Naive thymus-derived CD4-positive, alpha-beta T cell (primary cell): ENCODE results near the gene CORO2B. TPM values are rescaled to one million over a fixed set of nuclear protein-coding genes. Genes with fewer than 3 reads are reported as not detected.

ENCODE experiments used
- ATAC-seq: fragments of 150-1000 bp; cut with Tn5 transposase; 2 replicates; pipeline ENCODE4 v1.10.0; 2021; ENCODE audit warnings: mild to moderate bottlenecking, moderate library complexity
- CTCF ChIA-PET: fragments of 350-600 bp; sonication (Branson Sonifier 250); formaldehyde crosslinking; loops from one replicate; lab custom pipeline; 2021; ENCODE audit warnings: antibody characterized with exemption; lab: Charles Lee
- POLR2A ChIA-PET: fragments of 350-600 bp; sonication (Branson Sonifier 250); formaldehyde crosslinking; loops from one replicate; lab custom pipeline; 2021; ENCODE audit warnings: antibody characterized with exemption, inconsistent platforms; lab: Charles Lee
- DNase-seq, 9 donors: peaks; one replicate each; pipeline versions ENCODE4 v3.0.0 to v3.0.0-alpha.2; 2020 to 2022; ENCODE audit warnings: mixed read lengths in 1 of 9
- H3K27ac ChIP-seq: one replicate; pipeline ENCODE4 v1.7.0; 2013; ENCODE audit warnings: mild to moderate bottlenecking, low read depth, low read length, moderate library complexity
- H3K27me3 ChIP-seq, 2 donors: one replicate each; pipeline ENCODE4 v1.7.0; 2013; ENCODE audit warnings: low read length in 2 of 2, mild to moderate bottlenecking in 2 of 2, moderate library complexity in 2 of 2; ENCODE audit not compliant: control insufficient read depth in 2 of 2, insufficient read depth in 2 of 2
- H3K36me3 ChIP-seq, 3 experiments: 1 replicate in 2 of 3; 2 replicates in 1 of 3; pipeline ENCODE4 v1.7.0; 2013; ENCODE audit warnings: low read length in 3 of 3, mild to moderate bottlenecking in 3 of 3, moderate library complexity in 1 of 3; ENCODE audit not compliant: insufficient read depth in 3 of 3, control insufficient read depth in 2 of 3
- H3K4me1 ChIP-seq, 2 donors: one replicate each; pipeline ENCODE4 v1.7.0; 2013; ENCODE audit warnings: low read length in 2 of 2, mild to moderate bottlenecking in 2 of 2, moderate library complexity in 1 of 2; ENCODE audit not compliant: control insufficient read depth in 2 of 2, insufficient read depth in 2 of 2
- H3K4me3 ChIP-seq: 2 replicates; pipeline ENCODE4 v1.7.0; 2013; ENCODE audit warnings: mild to moderate bottlenecking, low read length
- H3K9me3 ChIP-seq, 3 experiments: 1 replicate in 2 of 3; 2 replicates in 1 of 3; pipeline ENCODE4 v1.7.0; 2013; ENCODE audit warnings: low read length in 3 of 3; ENCODE audit not compliant: control insufficient read depth in 2 of 3
- H3K27ac Mint-ChIP-seq, 9 donors: one replicate each; pipeline ENCODE4 v1.8.0; 2020 to 2022; ENCODE audit warnings: mixed read lengths in 9 of 9, mild to moderate bottlenecking in 8 of 9, moderate library complexity in 5 of 9, inconsistent platforms in 2 of 9
- H3K27me3 Mint-ChIP-seq, 5 donors: one replicate each; pipeline ENCODE4 v1.8.0; 2021 to 2022; ENCODE audit warnings: mixed read lengths in 5 of 5, mild to moderate bottlenecking in 1 of 5
- H3K36me3 Mint-ChIP-seq, 5 donors: one replicate each; pipeline ENCODE4 v1.8.0; 2020 to 2022; ENCODE audit warnings: mixed read lengths in 5 of 5, mild to moderate bottlenecking in 3 of 5, inconsistent platforms in 1 of 5
- H3K4me1 Mint-ChIP-seq, 7 donors: one replicate each; pipeline ENCODE4 v1.8.0; 2020 to 2022; ENCODE audit warnings: mixed read lengths in 7 of 7, mild to moderate bottlenecking in 3 of 7, inconsistent platforms in 1 of 7
- H3K4me3 Mint-ChIP-seq, 10 donors: one replicate each; pipeline ENCODE4 v1.8.0; 2020 to 2022; ENCODE audit warnings: mild to moderate bottlenecking in 10 of 10, mixed read lengths in 10 of 10, moderate library complexity in 6 of 10, inconsistent platforms in 2 of 10
- H3K9me3 Mint-ChIP-seq, 11 donors: one replicate each; pipeline ENCODE4 v1.8.0; 2020 to 2022; ENCODE audit warnings: mixed read lengths in 11 of 11, mild to moderate bottlenecking in 4 of 11, inconsistent platforms in 1 of 11, moderate library complexity in 1 of 11
- intact Hi-C, 2 donors: fragments of 100-400 bp; cut with micrococcal nuclease; formaldehyde crosslinking; loops; one replicate each; pipeline ENCODE4 v1.15.1; 2023
- polyA plus RNA-seq, 2 donors: library from polyadenylated mRNA; unstranded; fragments of 300-500 nt; fragmentation: Illumina TruSeq; gene quantifications; one replicate each; pipeline ENCODE4 v1.2.3, GENCODE V29; 2021
- total RNA-seq, 6 experiments: library from RNA in 5 of 6; stranded (reverse) in 5 of 6; gene quantifications; 1 replicate in 5 of 6; 2 replicates in 1 of 6; pipeline ENCODE4 v1.2.3 and lab custom pipeline; 2021 to 2026

Gene CORO2B
- total and polyA plus RNA-seq, 7 experiments from 2014 or later: 0.15 TPM; not detected in 6

- Histone ChIP-seq H3K27me3 (no peaks in the 10 kb centered on the region), H3K4me3 (no peak overlapping the region), H3K9me3 (no peaks in the 10 kb centered on the region), H3K27ac (no peak overlapping the region), H3K4me1 (no peaks in the 10 kb centered on the region), H3K36me3 (no peaks in the 10 kb centered on the region)
- peak overlapping the region in 1 of 10 donors; percentile 24 for H3K4me3 Mint-ChIP-seq
- no peak for DNase-seq
- no peak overlapping the region for H3K27ac Mint-ChIP-seq
- H3K9me3 Mint-ChIP-seq: no peaks in the 10 kb centered on the region
- intact Hi-C loops: no loop called here
- H3K4me1 Mint-ChIP-seq: peaks cover 0 to 4% (median 0%) of the 10 kb centered on the region in 7 donors
- ChIA-PET CTCF (no interaction called here), POLR2A (no interaction called here)
- peaks cover 0 to 9% (median 4%) of the 10 kb centered on the region in 5 donors for H3K27me3 Mint-ChIP-seq
- ATAC-seq: no peak
- H3K36me3 Mint-ChIP-seq: no peaks in the 10 kb centered on the region
These were observed 19.7 kb downstream of the CORO2B start for GRCh38 chr15:68598171-68599152.

GRCh38 chr15:68599153-68599545 lies 20.4 kb downstream of the CORO2B start:
- Histone ChIP-seq H3K9me3 (no peaks in the 10 kb centered on the region), H3K4me3 (no peak overlapping the region), H3K27me3 (no peaks in the 10 kb centered on the region), H3K36me3 (no peaks in the 10 kb centered on the region), H3K4me1 (no peaks in the 10 kb centered on the region), H3K27ac (no peak overlapping the region)
- ATAC-seq (no peak), DNase-seq (no peak)
- POLR2A ChIA-PET: no interaction called here
- no peaks in the 10 kb centered on the region for H3K36me3 Mint-ChIP-seq
- CTCF ChIA-PET: no interaction called here
- H3K4me3 Mint-ChIP-seq: peak overlapping the region in 1 of 10 donors; percentile 24
- H3K9me3 Mint-ChIP-seq: no peaks in the 10 kb centered on the region
- intact Hi-C loops: no loop called here
- H3K27ac Mint-ChIP-seq: no peak overlapping the region
- peaks cover 0 to 1% (median 0%) of the 10 kb centered on the region in 7 donors for H3K4me1 Mint-ChIP-seq
- peaks cover 0 to 9% (median 0%) of the 10 kb centered on the region in 5 donors for H3K27me3 Mint-ChIP-seq

GRCh38 chr15:68599560-68600071 lies 20.8 kb downstream of the CORO2B start:
- no peak for ATAC-seq
- H3K36me3 Mint-ChIP-seq: no peaks in the 10 kb centered on the region
- H3K9me3 Mint-ChIP-seq: no peaks in the 10 kb centered on the region
- H3K27ac Mint-ChIP-seq: no peak overlapping the region
- Histone ChIP-seq H3K36me3 (no peaks in the 10 kb centered on the region), H3K4me3 (no peak overlapping the region), H3K27ac (no peak overlapping the region), H3K27me3 (no peaks in the 10 kb centered on the region), H3K4me1 (no peaks in the 10 kb centered on the region), H3K9me3 (no peaks in the 10 kb centered on the region)
- no peak for DNase-seq
- ChIA-PET CTCF (no interaction called here), POLR2A (no interaction called here)
- intact Hi-C loops: no loop called here
- H3K4me3 Mint-ChIP-seq: no peak overlapping the region
- H3K4me1 Mint-ChIP-seq: peaks cover 0 to 1% (median 0%) of the 10 kb centered on the region in 7 donors
- peaks cover 0 to 9% (median 0%) of the 10 kb centered on the region in 5 donors for H3K27me3 Mint-ChIP-seq

- peaks cover 0 to 4% (median 2%) of the 10 kb centered on the region in 5 donors for H3K27me3 Mint-ChIP-seq
- Histone ChIP-seq H3K27ac (no peak overlapping the region), H3K9me3 (no peaks in the 10 kb centered on the region), H3K27me3 (no peaks in the 10 kb centered on the region), H3K4me3 (no peak overlapping the region), H3K36me3 (no peaks in the 10 kb centered on the region), H3K4me1 (no peaks in the 10 kb centered on the region)
- CTCF ChIA-PET: interaction anchor here (0.6 kb wide), 1 partner anchor 157 kb away, joined by 5 read pairs; no protein-coding TSS in a partner anchor
- H3K4me1 Mint-ChIP-seq: no peaks in the 10 kb centered on the region
- intact Hi-C loops: no loop called here
- ATAC-seq (no peak), DNase-seq (no peak)
- H3K9me3 Mint-ChIP-seq: peaks cover 0 to 7% (median 0%) of the 10 kb centered on the region in 11 donors
- H3K36me3 Mint-ChIP-seq: no peaks in the 10 kb centered on the region
- H3K4me3 Mint-ChIP-seq: no peak overlapping the region
- H3K27ac Mint-ChIP-seq: no peak overlapping the region
- POLR2A ChIA-PET: no interaction called here
These were observed 22.7 kb downstream of the CORO2B start for GRCh38 chr15:68601206-68602197.

GRCh38 chr15:68602459-68603215 lies 23.8 kb downstream of the CORO2B start:
- Histone ChIP-seq H3K4me3 (no peak overlapping the region), H3K27ac (no peak overlapping the region), H3K4me1 (no peaks in the 10 kb centered on the region), H3K36me3 (no peaks in the 10 kb centered on the region), H3K27me3 (no peaks in the 10 kb centered on the region), H3K9me3 (no peaks in the 10 kb centered on the region)
- Mint-ChIP-seq H3K4me1 (no peaks in the 10 kb centered on the region), H3K27me3 (peaks cover 0 to 4% (median 3%) of the 10 kb centered on the region in 5 donors), H3K9me3 (peaks cover 0 to 10% (median 0%) of the 10 kb centered on the region in 11 donors), H3K4me3 (no peak overlapping the region), H3K36me3 (no peaks in the 10 kb centered on the region), H3K27ac (no peak overlapping the region)
- ChIA-PET POLR2A (interaction anchor here (0.6 kb wide), 1 partner anchor 277 kb away, joined by 4 read pairs; no protein-coding TSS in a partner anchor), CTCF (no interaction called here)
- no peak for ATAC-seq
- intact Hi-C loops: no loop called here
- DNase-seq: no peak

GRCh38 chr15:68603216-68603595 lies 24.4 kb downstream of the CORO2B start:
- Mint-ChIP-seq H3K9me3 (peaks cover 0 to 10% (median 0%) of the 10 kb centered on the region in 11 donors), H3K4me1 (no peaks in the 10 kb centered on the region), H3K27me3 (peaks cover 0 to 4% (median 3%) of the 10 kb centered on the region in 5 donors), H3K27ac (no peak overlapping the region), H3K36me3 (no peaks in the 10 kb centered on the region), H3K4me3 (no peak overlapping the region)
- Histone ChIP-seq H3K27me3 (no peaks in the 10 kb centered on the region), H3K4me1 (no peaks in the 10 kb centered on the region), H3K4me3 (no peak overlapping the region), H3K9me3 (no peaks in the 10 kb centered on the region), H3K36me3 (no peaks in the 10 kb centered on the region), H3K27ac (no peak overlapping the region)
- DNase-seq: no peak
- no peak for ATAC-seq
- ChIA-PET POLR2A (no interaction called here), CTCF (no interaction called here)
- intact Hi-C loops: no loop called here
